ENCODE measurements around the gene DNASE1L2.
A peak's percentile ranks its signal among the peaks of the same experiment; 100 is the strongest.

GRCh38 chr16:2238150-2238837 lies 2.0 kb downstream of the DNASE1L2 start:
- TF ChIP-seq CREB1 (IDR thresholded peaks at IDR 0.05) = no peak
- TF ChIP-seq POLR2A (IDR thresholded peaks at IDR 0.05; ENCODE audit: control extremely low read depth in 1 of 2, low read depth in 2 of 2, low read length in 2 of 2) = peak in 1 of 2 experiments; percentile 16; a peak in 2 of 3 replicates
- TF ChIP-seq CTCF (IDR thresholded peaks at IDR 0.05; ENCODE audit: control extremely low read depth in 1 of 3, insufficient read depth in 1 of 3, low read depth in 1 of 3, low read length in 3 of 3) = peak in 1 of 3 experiments; percentile 20; a peak in 1 of 4 replicates

All from H1 (cell line).